Stimulated activated CD8-positive, alpha-beta memory T cell treated with anti-CD3 and anti-CD28 coated beads, Interleukin-7, amount 100 ng/mL, for 48 hours (primary cell): ENCODE data around the gene IGFBPL1.
"Not testable (repeated sequence)": the region's sequence is repeated elsewhere in the genome, so short reads cannot be mapped to it uniquely, and the experiment has no call there.

Experiments used
- DNase-seq, 2 donors: peaks; one replicate each; pipeline ENCODE4 v3.0.0-alpha.2; 2020; ENCODE audit warnings: low read depth in 1 of 2; ENCODE audit errors: extremely low read depth in 1 of 2

Gene IGFBPL1, protein sequence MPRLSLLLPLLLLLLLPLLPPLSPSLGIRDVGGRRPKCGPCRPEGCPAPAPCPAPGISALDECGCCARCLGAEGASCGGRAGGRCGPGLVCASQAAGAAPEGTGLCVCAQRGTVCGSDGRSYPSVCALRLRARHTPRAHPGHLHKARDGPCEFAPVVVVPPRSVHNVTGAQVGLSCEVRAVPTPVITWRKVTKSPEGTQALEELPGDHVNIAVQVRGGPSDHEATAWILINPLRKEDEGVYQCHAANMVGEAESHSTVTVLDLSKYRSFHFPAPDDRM

GRCh38 chr9:38423973-38424843 is at the start of gene IGFBPL1:
Gene IGFBPL1 (minus strand): TSS chr9:38424454. CDS start chr9:38424424, 30 bp downstream.
- no peak for DNase-seq

- DNase-seq = not testable (repeated sequence)
Observed at GRCh38 chr9:38472583-38473249, 48.5 kb upstream of the IGFBPL1 start.

DNA sequence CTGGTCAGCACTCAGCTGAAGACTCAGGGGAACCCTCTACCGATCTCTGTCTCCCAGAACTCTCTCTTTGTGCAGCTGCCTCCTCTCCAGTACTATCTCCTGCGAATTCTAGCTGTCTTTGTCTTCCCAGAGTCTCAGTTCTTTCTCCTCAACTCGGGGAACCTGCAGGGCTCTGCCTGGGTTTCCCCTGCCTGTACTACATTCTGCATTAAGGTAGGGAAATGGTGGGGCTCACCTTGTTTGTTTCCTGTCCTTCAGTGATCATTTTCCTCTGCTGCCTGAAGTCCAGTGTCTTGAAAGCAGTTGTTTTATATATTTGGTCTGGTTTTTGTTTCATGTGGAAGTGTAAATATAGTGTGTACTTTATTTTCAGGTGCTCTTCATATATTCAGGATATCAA is 43.1 kb upstream of the IGFBPL1 start:
- no peak for DNase-seq

GRCh38 chr9:38453835-38454234 is 29.6 kb upstream of the IGFBPL1 start:
- DNase-seq = no peak

DNA sequence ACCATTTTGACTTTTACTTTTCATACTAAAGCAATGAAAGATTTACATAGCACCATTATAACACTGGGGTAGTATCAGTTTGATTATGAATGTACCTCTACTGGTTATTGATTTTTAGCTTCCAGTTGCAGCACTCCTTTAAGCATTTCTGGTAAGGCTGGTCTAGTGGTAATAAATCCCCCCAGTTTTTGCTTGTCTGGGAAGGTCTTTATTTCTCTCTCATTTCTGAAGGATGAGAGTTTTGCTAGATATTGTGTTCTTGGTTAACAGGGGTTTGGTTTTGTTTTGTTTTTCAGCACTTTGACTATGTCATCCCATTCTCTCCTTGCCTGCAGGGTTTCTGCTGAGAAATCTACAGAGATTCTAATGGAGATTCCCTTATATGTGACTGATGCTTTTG is 26.9 kb upstream of the IGFBPL1 start:
- no peak for DNase-seq

DNA sequence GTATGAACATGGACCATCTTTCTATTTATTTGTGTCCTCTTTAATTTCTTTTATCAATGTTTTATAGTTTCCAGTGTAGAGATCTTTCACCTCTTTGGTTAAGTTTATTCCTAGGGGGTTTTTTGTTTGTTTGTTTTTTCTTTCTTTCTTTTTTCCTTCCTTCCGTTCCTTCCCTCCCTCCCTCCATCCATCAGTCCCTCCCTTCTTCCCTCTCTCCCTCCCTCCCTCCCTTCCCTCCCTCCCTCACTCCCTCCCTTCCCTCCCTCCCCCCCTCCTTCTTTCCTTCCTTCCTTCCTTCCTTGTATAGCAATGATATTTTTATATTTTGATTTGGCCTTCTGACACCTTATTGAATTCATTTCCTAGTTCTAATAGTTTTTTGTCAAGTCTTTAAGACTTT is 23.4 kb upstream of the IGFBPL1 start:
- no peak for DNase-seq

GRCh38 chr9:38445154-38446043 is 21.1 kb upstream of the IGFBPL1 start:
- DNase-seq = no peak

- no peak for DNase-seq
Observed at GRCh38 chr9:38443597-38443996, 19.3 kb upstream of the IGFBPL1 start.

DNA sequence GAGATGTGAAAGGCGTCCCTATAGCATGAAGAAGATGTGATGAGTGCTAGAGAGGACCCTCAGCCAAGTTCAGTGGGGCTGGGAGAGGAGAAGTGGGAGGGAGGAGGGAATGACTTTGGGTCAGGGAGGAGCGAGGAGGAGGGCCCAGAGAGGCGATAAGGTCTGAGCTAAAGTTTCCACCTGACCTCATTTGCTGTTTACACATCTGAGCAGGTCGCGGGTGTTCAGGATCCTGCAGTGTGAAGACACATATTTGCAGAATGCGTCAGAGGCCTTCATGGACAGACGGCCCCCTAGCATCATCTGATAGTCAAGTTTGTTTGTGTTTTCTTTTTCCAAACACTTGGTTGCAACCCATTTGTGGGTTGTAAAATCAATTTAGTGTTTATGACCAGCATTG is 18.9 kb upstream of the IGFBPL1 start:
- no peak for DNase-seq

DNA sequence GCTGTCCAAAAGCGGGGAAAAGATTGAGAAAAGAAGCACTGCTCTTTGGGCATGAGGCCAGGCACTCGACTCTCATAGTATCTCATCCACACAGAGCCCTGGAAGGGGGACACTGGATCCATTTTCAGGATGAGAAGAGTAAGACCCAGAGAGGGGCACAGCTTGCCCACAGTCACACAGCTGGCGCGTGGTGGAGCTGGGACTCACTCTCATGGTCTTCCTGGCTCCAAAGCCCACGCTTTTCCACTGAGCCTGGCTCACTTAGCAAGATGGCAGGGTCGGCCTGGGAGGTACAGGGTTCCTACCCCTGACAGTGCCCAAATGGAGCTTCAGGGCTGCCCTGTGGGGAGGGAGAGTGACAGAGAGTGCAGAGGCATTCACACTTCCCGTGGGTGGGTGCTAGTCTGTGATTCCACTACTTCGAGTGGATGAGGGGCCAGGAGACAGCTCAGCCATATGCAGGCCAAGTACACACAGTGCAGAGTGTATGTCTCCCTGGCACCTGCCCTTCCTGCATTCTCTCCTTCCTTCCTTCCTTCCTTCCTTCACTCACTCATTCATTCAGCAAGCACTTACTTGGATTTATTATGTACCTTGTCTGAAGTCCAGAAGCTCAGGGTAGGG is 18.3 kb upstream of the IGFBPL1 start:
- DNase-seq = no peak

DNA sequence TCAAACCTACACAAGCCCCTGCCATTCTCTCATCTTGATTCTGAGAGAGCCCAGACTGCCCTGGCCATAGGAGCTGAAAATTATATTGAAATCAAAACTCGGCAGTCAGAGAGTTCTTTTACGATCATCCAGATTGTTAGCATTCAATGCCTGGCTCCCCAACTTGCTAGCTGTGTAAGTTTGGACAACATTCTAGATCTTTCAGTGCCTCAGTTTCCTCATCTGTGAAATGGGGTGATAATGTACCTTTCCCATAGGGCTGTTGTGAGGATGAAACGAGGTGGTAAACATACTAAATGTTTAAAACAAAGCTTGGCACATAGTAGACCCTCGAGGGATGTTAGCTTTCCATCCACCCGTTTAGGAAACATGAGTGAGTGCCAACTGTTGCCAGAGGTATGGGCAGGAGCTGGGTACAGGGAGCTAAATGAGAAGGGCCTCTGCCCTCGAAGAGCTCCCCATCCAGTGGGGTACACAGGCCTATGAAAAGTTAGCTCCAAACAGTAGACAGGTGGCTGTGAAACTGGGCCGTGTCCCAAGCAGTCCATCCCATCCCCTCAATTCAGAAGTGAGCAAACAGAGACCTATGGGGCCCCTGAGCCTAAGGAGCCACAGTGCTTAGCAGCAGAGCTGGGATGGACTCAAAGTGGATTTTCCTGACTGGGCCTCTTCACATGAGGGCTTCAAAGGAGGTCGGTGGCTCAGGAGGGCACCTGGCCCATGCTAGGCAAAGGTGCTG is 17.3 kb upstream of the IGFBPL1 start:
- no peak for DNase-seq

- no peak for DNase-seq
Observed at GRCh38 chr9:38440516-38440915, 16.3 kb upstream of the IGFBPL1 start.

DNA sequence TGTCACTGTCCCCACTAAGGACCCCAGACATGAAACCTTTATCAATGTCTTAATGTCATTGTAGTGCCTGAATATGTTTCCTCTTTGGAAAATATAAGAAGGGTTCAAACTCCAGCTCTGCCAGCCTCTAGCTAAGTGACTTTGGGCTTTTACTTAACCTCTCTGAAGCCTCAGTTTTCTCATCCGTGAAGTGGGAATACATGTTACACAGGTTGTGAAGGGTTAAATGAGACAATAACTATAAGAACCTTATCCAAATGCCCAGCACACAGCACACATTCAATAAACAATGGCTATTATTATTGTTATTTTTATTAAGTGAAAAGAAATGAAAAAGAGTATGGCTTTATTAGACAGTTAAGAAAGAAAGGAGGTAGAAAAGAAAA is 15.7 kb upstream of the IGFBPL1 start:
- no peak for DNase-seq

GRCh38 chr9:38439291-38439915 is 15.1 kb upstream of the IGFBPL1 start:
- no peak for DNase-seq

- DNase-seq = no peak
Observed at GRCh38 chr9:38437193-38437823, 13.1 kb upstream of the IGFBPL1 start.

- DNase-seq = no peak
Observed at GRCh38 chr9:38436708-38437107, 12.5 kb upstream of the IGFBPL1 start.

DNA sequence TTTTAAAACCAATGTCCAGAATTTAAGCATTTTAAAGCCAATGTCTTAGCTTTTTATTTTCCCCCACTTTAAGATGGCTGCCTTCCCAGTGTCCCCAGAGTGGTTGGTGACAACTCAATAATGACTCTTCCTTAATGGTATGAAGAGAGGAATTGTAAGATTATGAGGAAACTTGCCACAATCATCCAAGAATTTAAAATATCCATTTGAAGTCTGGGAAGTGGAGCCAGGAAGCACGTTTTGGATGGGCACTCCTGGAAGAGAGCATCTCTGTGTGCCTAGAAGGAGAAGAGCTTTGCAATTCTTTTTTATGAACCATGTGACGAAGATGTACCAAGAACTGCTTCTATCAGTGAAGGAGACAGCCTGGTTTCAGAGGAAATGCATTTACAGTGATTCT is 11.3 kb upstream of the IGFBPL1 start:
- DNase-seq = no peak

DNA sequence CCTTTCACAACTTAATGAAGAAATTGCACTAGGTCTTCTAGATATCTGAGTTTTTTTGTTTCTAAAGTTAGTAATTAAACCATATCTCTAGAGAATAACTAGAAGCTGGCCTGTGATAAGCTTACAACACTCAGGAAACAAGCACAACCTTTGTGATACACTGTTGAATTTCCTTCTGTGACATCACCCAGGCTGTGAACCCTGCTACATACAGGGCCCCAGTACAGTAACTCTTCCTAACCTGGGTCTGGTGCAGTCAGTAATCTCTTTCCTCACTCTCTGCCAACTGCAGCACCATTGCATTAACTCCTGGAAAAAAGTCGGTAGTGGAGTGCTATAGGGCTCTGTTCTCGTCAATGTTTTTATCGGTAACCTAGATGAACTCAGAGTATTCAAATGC is 10.6 kb upstream of the IGFBPL1 start:
- DNase-seq = no peak

DNA sequence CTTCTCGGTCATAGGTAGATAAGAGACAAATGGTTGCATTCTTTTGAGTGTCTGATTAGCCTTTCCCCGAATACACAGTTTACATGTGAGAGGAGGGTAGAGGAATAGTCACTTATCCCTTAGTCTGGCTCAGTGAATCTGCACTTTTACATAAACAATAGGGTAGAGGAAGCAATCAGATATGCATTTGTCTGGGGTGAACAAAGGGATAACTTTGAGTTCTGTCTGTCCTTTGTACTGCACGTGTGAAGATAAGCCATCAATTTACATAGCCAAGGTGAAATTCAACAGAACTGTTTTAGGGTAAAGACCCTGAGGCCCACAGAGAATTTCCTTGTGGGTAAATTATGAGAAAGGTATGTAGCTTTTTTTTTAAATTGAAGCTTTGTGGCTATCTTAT is 10.1 kb upstream of the IGFBPL1 start:
- DNase-seq = no peak
